Dendritic cell treated with granulocyte-macrophage colony-stimulating factor and Interleukin-4, amounts not matched to agents 40 ng/mL and 50 ng/mL, for 4 days (primary cell): Measurements from ENCODE around the gene GBA2.

Experiments used
- H3K27ac Mint-ChIP-seq: one replicate; pipeline ENCODE4 v1.8.0; 2022; ENCODE audit warnings: mild to moderate bottlenecking, mixed read lengths
- H3K27me3 Mint-ChIP-seq: one replicate; pipeline ENCODE4 v1.8.0; 2022; ENCODE audit warnings: mild to moderate bottlenecking, mixed read lengths
- H3K36me3 Mint-ChIP-seq: one replicate; pipeline ENCODE4 v1.8.0; 2022; ENCODE audit warnings: low read depth, mixed read lengths
- H3K4me1 Mint-ChIP-seq: one replicate; pipeline ENCODE4 v1.8.0; 2022; ENCODE audit warnings: low read depth, mixed read lengths
- H3K4me3 Mint-ChIP-seq: one replicate; pipeline ENCODE4 v1.8.0; 2022; ENCODE audit warnings: mild to moderate bottlenecking, moderate library complexity, mixed read lengths
- H3K9me3 Mint-ChIP-seq: one replicate; pipeline ENCODE4 v1.8.0; 2022; ENCODE audit warnings: mixed read lengths
- intact Hi-C: fragments of 100-400 bp; cut with micrococcal nuclease; formaldehyde crosslinking; loops from one replicate; pipeline ENCODE4 v1.15.0; 2022

Gene GBA2

DNA sequence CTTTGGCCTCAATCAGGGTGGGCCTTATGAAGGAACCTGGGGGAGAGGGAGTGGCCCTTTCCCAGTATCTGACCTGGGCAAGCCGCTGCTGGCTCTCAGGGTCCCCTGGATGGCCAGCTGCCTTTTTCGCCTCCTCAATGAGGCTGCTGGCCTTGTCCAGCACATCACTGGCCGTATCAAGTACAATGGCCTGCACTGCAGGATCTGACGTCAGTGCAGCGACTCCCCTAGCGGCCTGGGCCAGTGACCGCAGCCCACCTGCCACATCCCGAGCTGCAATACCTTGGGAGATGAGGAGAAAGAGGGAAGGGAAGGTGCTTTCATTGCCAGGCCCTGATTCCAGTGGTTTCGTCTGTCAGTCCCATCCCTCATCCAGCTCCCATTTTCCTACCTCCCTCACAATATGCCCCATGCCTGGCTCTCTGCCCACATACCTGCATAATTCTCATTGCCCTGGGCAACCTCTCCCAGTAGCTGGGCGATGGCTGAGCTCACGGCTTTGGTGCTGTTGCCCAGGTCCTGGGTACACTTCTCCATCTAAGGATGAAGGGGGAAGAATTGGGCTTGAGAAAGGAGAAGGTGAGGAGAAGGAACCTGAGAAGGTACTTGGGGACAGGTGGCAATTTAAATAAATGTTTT lies 36.1 kb downstream of the GBA2 start:
- Mint-ChIP-seq H3K27ac (no peak overlapping the region), H3K9me3 (no peaks in the 10 kb centered on the region), H3K4me1 (no peaks in the 10 kb centered on the region), H3K27me3 (no peaks in the 10 kb centered on the region), H3K36me3 (no peaks in the 10 kb centered on the region), H3K4me3 (no peak overlapping the region)
- intact Hi-C loops: no loop called here

DNA sequence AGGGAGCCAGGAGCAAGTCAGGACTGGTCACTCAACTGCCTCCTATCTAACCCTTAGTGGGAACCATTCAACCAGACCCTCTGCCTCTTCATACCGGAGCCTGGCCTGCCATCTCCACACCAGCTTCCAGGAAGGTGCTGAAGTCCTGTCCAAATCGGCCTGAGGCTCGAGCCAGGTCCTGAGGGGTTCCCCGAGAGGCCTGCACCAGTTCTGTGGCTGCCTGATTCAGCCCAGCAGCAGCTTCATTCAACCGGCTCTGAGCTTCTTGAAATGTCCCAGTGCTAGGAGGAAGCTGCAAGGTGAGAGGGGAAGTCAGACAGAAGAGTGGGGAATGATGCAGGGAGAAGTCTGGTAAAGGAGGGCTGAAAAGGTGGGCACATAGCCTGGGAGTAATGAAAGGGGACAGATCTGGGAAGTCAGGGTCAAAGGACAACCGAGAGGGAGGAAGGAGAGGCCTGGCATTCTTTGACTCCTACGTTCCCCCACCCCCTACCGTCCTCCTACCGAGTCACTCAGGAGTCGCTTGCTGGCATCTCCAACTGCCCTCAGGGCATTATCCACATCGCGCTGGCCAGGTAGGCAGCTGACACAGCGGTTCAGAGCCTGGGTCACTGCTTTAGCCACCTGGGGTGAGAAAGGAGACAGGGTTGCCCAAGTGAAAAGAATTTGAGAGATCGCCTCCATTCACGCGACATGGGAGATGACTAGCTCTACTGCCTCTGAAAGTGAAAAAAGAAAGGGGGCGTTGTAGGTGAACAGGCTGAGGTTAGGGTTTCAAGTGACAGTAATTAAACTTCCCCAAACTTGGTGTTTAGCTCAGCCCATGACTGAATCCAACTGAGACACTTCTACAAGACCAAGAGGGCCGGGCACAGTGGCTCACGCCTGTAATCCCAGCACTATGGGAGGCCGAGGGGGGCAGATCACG lies 37.3 kb downstream of the GBA2 start:
- H3K27ac Mint-ChIP-seq: no peak overlapping the region
- H3K4me1 Mint-ChIP-seq: peaks cover 11% of the 10 kb centered on the region
- no peaks in the 10 kb centered on the region for H3K36me3 Mint-ChIP-seq

DNA sequence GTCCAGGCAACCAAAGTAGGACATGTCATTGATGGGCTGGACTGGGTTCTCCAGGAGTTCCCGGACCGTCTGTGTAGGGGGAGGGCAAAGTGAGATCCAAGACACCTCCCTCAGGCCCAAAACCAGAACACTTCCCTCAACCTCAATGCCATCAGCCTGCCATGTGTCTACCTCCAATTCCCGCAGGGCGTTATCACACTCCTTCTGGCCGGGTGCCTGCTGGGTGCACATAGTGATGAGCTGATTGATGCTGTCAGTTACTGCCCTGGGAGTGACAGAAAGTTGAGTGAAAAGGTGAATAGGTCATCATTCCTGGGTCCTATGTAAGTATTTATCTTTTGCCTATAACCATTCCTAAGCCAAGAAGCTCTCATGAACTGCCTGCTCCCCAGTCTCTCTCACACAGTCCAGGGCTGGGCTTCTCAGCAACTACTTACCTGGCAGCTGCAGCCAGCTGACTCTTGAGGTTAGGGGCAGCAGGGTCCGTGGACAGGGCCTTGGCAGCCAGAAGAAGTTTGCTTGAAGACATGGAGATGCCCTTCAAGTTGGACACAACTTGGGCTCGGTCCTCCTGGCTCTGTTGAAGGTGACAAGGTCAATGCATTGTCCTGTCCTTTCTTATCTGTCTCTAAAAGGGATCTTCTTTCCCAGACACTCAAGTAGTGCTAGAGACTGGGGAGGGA lies 38.1 kb downstream of the GBA2 start:
- Mint-ChIP-seq H3K36me3 (no peaks in the 10 kb centered on the region), H3K4me1 (peaks cover 16% of the 10 kb centered on the region), H3K27ac (no peak overlapping the region), H3K9me3 (no peaks in the 10 kb centered on the region), H3K4me3 (no peak overlapping the region), H3K27me3 (no peaks in the 10 kb centered on the region)
- intact Hi-C loops: no loop called here

More for the DNA sequence above, 37.3 kb downstream of the GBA2 start:
- intact Hi-C loops: no loop called here
- Mint-ChIP-seq H3K4me3 (no peak overlapping the region), H3K27me3 (no peaks in the 10 kb centered on the region), H3K9me3 (no peaks in the 10 kb centered on the region)

DNA sequence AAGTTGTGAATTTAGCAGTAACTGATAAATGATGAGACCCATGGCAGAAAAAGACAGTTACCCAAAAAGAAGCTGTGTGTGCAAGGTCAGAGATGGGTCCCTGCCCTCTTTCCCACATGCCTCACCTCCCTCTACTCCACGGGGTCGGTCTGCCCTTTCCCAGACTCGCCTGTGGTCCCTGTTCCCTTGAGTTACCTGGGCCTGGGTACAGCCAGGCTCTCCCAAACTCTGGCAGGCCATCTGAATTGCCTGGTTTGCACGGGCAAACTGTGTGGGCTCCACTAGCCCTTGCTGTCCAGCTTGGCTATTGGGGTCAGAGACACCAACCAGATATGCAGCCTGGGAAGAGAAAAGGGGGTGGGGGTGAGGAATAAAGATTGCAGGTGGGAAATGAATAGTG lies 40.9 kb downstream of the GBA2 start:
- H3K27me3 Mint-ChIP-seq: no peaks in the 10 kb centered on the region
- intact Hi-C loops: no loop called here
- peaks cover 16% of the 10 kb centered on the region for H3K4me1 Mint-ChIP-seq
- no peak overlapping the region for H3K4me3 Mint-ChIP-seq
- no peaks in the 10 kb centered on the region for H3K9me3 Mint-ChIP-seq
- H3K27ac Mint-ChIP-seq: no peak overlapping the region
- no peaks in the 10 kb centered on the region for H3K36me3 Mint-ChIP-seq

DNA sequence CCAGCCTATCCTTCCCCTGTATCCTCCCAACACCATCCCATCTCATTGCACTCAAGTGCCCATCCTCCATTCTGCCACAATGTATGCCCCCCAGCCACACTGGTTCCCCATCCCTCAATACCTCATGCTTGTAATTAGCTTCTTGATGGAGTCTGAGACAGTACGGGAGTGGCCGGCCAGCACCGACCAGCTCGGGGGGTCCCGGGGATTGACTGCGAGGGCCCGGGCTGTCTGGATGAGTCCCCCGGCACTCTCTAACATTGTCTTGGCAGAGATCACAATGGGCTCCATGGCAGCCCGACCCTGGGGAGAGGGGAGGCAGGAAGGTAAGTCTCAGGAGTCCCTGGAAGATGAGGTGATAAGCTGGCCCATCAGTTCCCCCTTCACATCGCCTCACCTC lies 42.1 kb downstream of the GBA2 start:
- no peak overlapping the region for H3K27ac Mint-ChIP-seq
- peaks cover 16% of the 10 kb centered on the region for H3K4me1 Mint-ChIP-seq
- H3K27me3 Mint-ChIP-seq: no peaks in the 10 kb centered on the region
- intact Hi-C loops: no loop called here
- no peaks in the 10 kb centered on the region for H3K9me3 Mint-ChIP-seq
- no peaks in the 10 kb centered on the region for H3K36me3 Mint-ChIP-seq
- no peak overlapping the region for H3K4me3 Mint-ChIP-seq

DNA sequence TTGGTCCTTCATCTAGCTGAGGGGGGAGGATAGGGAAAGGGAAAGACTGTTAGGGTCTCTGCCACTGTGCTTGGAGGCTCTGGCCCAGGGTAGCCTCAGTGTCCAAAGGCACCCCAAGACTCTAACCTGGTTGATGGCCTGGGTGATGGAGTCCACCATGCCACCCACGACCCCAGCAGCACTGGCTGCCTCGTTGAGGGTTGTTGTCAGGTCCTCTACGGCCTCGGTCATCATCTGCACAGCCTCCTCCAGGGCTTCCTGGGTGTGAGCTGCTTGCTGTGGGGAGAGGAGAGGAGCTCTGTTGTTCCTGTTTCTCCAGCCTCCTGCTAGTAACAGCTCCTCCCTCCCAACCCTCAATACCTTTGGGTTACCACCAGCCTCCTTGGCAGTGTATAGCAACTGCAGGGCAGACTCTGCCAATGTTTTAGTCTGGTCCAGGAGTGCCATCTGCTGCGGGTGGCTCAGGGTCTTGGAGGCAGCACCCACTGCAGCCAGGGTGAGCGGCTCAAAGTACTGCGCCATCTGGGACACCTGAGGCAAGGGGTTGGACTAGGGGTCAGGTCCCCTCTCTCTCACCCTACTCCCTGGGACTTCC lies 43.1 kb downstream of the GBA2 start:
- intact Hi-C loops: no loop called here
- Mint-ChIP-seq H3K4me1 (peaks cover 16% of the 10 kb centered on the region), H3K27ac (no peak overlapping the region), H3K36me3 (no peaks in the 10 kb centered on the region), H3K4me3 (no peak overlapping the region), H3K27me3 (no peaks in the 10 kb centered on the region), H3K9me3 (no peaks in the 10 kb centered on the region)

DNA sequence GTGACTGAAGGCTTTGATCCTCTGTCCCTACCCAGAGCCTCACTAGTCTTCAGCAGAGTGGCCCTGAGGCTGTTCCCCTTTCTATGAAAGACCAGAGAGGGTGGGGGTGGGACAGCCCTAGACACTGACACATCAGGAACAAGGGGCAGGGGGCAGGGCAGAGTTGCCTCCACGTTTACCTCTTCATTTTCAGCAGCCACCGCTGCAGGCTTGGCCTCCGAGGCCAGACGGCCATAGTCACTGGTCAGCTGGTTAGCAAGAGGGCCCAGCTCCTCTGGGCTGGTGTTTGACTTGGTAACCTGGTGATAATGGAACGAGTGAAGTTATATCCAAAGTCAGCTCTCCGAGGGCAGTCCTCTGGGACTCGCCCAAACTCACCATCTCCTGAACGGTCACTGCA lies 43.7 kb downstream of the GBA2 start:
- H3K4me3 Mint-ChIP-seq: no peak overlapping the region
- H3K36me3 Mint-ChIP-seq: no peaks in the 10 kb centered on the region
- intact Hi-C loops: no loop called here
- H3K27me3 Mint-ChIP-seq: no peaks in the 10 kb centered on the region
- no peak overlapping the region for H3K27ac Mint-ChIP-seq
- no peaks in the 10 kb centered on the region for H3K9me3 Mint-ChIP-seq
- peaks cover 16% of the 10 kb centered on the region for H3K4me1 Mint-ChIP-seq

DNA sequence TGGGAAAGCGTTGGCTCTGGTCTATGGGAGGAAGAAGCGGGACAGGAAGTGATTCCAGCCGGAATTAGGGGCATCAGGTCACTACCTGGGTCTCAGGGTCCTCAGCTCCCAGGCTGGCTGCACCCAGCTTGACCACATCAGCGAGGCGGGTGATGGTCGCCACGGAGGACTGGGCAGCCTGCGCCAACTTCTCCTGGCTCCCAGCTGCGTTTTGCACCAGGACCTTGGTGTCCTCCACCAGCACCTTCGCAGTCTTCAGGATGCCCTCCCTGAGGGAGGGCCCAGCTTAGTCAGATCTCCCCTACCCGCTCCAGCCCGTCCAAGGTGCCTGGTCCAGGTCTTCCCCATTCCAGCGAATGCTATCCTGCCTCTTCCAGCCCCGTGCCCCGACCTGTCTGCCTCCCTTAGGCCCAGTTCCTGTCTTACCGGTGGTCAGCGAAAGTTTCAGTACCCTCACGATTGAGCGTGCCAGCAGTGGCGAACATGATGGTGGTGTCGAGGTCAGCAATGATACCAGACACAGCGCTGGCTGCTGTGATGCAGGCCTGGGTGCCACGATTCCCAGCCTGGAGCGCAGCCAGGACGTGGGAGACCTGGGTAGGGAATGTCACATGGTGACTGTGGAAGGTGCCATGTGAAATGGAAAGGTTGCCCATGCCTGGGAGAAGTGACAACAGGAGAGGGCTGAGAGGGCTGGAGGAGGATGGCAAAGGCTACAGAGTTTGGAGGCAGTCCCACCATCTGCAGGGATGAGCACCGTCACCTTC lies 44.9 kb downstream of the GBA2 start:
- Mint-ChIP-seq H3K27ac (no peak overlapping the region), H3K27me3 (no peaks in the 10 kb centered on the region), H3K36me3 (no peaks in the 10 kb centered on the region), H3K9me3 (no peaks in the 10 kb centered on the region), H3K4me1 (peaks cover 16% of the 10 kb centered on the region), H3K4me3 (no peak overlapping the region)
- intact Hi-C loops: no loop called here

DNA sequence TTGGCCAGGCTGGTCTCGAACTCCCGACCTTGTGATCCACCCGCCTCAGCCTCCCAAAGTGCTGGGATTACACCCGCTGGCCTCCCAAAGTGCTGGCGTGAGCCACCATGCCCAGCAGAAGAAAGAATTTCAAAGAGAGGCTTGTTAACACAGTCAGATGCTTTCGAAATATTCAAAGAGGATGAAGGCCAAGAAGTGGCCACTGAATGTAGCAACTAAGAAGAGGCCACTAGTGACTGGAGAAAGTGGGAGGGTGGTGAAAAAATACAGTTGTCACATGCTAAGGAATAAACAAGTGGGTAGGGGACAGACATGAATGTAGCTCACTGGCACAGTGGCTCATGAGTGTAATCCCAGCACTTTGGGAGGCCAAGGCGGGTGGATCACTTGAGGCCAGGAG lies 46.3 kb downstream of the GBA2 start:
- intact Hi-C loops: no loop called here
- peaks cover 14% of the 10 kb centered on the region for H3K4me1 Mint-ChIP-seq
- H3K27ac Mint-ChIP-seq: no peak overlapping the region
- H3K4me3 Mint-ChIP-seq: no peak overlapping the region
- H3K27me3 Mint-ChIP-seq: no peaks in the 10 kb centered on the region
- H3K36me3 Mint-ChIP-seq: no peaks in the 10 kb centered on the region
- H3K9me3 Mint-ChIP-seq: no peaks in the 10 kb centered on the region

DNA sequence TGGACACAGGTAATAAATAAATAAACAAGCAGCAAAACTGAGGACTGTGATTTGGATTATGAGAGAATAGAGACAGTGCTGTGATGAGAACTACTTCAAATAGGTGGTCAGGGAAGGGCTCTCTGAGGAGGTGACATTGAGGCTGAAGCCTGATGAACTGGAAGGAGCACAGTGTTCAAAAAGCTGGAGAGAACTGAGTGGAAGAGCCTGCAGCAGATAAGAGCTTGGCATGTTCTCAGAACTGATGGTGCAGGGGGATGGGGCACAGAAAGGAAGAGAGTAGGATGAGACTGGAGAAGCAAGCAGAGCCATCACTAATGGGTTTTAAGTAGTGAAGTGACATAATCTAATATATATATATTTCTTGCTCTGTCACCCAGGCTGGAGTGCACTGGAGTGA lies 48.1 kb downstream of the GBA2 start:
- intact Hi-C loops: no loop called here
- no peaks in the 10 kb centered on the region for H3K36me3 Mint-ChIP-seq
- no peaks in the 10 kb centered on the region for H3K4me1 Mint-ChIP-seq
- H3K27me3 Mint-ChIP-seq: no peaks in the 10 kb centered on the region
- no peak overlapping the region for H3K4me3 Mint-ChIP-seq
- H3K9me3 Mint-ChIP-seq: no peaks in the 10 kb centered on the region
- H3K27ac Mint-ChIP-seq: no peak overlapping the region

DNA sequence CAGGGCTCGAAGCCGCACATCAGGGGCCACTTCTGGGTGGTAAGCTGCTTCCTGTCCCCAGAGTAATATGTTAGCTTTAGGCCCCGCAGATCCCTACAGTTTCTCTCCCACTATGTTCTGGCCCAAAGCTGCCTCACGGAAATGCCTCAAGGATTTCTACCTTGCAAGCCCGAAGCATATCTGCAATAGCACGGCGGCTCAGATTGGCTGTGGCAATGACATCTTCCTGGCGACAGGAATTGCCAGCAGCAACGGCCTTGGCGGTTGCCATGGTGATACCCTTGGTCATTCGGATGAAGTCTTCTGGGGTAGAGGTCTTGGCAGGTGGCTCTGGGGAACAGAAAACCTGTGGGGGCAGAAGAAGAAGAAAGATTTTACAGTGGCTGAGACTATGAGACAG lies 49.0 kb downstream of the GBA2 start:
- Mint-ChIP-seq H3K36me3 (no peaks in the 10 kb centered on the region), H3K27ac (no peak overlapping the region), H3K27me3 (no peaks in the 10 kb centered on the region), H3K4me3 (no peak overlapping the region), H3K4me1 (no peaks in the 10 kb centered on the region), H3K9me3 (no peaks in the 10 kb centered on the region)
- intact Hi-C loops: no loop called here

DNA sequence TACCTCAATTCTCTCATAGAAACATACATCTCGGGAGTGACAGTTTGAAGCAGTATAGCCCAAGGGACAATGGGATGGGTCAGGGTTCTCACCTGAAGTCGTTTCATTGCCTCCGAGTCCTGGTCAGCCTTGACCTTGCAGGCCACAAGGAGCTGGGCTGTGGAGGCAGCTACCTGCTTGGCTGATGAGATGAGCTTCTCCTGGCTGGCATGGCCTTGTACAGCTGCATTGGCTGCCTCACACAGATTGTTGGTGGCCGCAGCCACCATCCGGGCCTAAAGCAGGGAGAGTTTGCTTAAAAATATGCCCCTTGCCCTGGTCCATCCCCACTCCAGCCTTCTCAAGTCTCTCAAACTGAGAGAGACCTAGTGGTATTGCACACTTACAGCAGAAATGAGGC lies 50.8 kb downstream of the GBA2 start:
- no peaks in the 10 kb centered on the region for H3K9me3 Mint-ChIP-seq
- H3K4me3 Mint-ChIP-seq: no peak overlapping the region
- H3K27me3 Mint-ChIP-seq: no peaks in the 10 kb centered on the region
- no peak overlapping the region for H3K27ac Mint-ChIP-seq
- H3K36me3 Mint-ChIP-seq: no peaks in the 10 kb centered on the region
- intact Hi-C loops: no loop called here
- H3K4me1 Mint-ChIP-seq: no peaks in the 10 kb centered on the region

DNA sequence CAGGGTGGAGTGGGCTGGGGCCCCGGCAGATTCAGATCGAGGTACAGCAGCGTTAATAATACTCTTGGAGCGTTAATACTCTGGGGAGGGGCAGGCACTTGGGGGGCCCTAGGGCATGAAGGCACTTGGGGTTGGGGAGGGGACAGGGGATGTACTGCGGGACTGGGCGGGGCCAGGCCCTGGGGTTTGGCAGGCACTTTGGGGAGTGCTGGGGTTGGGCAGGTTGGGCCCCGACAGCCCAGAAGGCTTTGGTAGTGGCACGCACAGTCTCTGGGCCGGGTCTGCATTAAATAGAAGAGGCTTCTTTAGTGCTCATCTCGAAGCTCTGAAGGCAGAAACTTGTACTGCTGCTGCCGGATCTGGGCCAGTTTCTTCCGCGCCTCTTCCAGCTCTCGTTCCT lies 51.5 kb downstream of the GBA2 start:
- H3K27ac Mint-ChIP-seq: no peak overlapping the region

More for the DNA sequence above, 51.5 kb downstream of the GBA2 start:
- Mint-ChIP-seq H3K4me1 (no peaks in the 10 kb centered on the region), H3K27me3 (no peaks in the 10 kb centered on the region), H3K9me3 (no peaks in the 10 kb centered on the region), H3K4me3 (no peak overlapping the region), H3K36me3 (no peaks in the 10 kb centered on the region)
- intact Hi-C loops: no loop called here
